Erythroblast (primary cell): ENCODE results near the gene COPS6.

ENCODE experiments used
- GATA1 ChIP-seq: IDR thresholded peaks from 2 replicates; pipeline ENCODE4 v1.6.1; 2011; ENCODE audit warnings: low read depth, mild to moderate bottlenecking, control low read depth, low read length, moderate library complexity
- POLR2A ChIP-seq: IDR thresholded peaks from 2 replicates; pipeline ENCODE4 v1.6.1; 2011; ENCODE audit warnings: mild to moderate bottlenecking, low read length

GRCh38 chr7:100085515-100085914, 3.3 kb upstream of the COPS6 start:
- TF ChIP-seq POLR2A, result no peak
- TF ChIP-seq GATA1, result no peak
